H9 (cell line): ENCODE measurements around the gene WDR38. TPM values are rescaled to one million over a fixed set of nuclear protein-coding genes. Genes with fewer than 3 reads are reported as not detected.

Experiments
- DNase-seq: peaks from one replicate; pipeline ENCODE4 v3.0.0-alpha.2; 2017
- H2AFZ ChIP-seq: one replicate; pipeline ENCODE4 v1.6.1; 2013; ENCODE audit warnings: mild to moderate bottlenecking, low read length, control low read depth, moderate library complexity
- H2AK5ac ChIP-seq: 2 replicates; pipeline ENCODE4 v1.6.1; 2013; ENCODE audit warnings: low read length, control low read depth, mixed read lengths; ENCODE audit not compliant: insufficient read length
- H2BK120ac ChIP-seq: one replicate; pipeline ENCODE4 v1.6.1; 2013; ENCODE audit warnings: low read depth, mild to moderate bottlenecking, low read length, control low read depth, inconsistent platforms; ENCODE audit not compliant: poor library complexity, severe bottlenecking
- H2BK12ac ChIP-seq: 2 replicates; pipeline ENCODE4 v1.6.1; 2013; ENCODE audit warnings: low read length, control low read depth, mixed read lengths, low read depth; ENCODE audit not compliant: insufficient read length
- H2BK15ac ChIP-seq: 2 replicates; pipeline ENCODE4 v1.6.1; 2013; ENCODE audit warnings: low read depth, low read length, control low read depth
- H2BK20ac ChIP-seq: one replicate; pipeline ENCODE4 v1.6.1; 2013; ENCODE audit warnings: low read depth, mild to moderate bottlenecking, low read length, control low read depth, inconsistent platforms; ENCODE audit not compliant: poor library complexity, severe bottlenecking
- H2BK5ac ChIP-seq: 2 replicates; pipeline ENCODE4 v1.6.1; 2013; ENCODE audit warnings: low read length, control low read depth, mixed read lengths; ENCODE audit not compliant: insufficient read length
- H3K14ac ChIP-seq: 2 replicates; pipeline ENCODE4 v1.6.1; 2013; ENCODE audit warnings: low read length, control low read depth; ENCODE audit not compliant: insufficient read depth
- H3K18ac ChIP-seq: 2 replicates; pipeline ENCODE4 v1.6.1; 2013; ENCODE audit warnings: low read depth, mild to moderate bottlenecking, mixed read lengths, low read length, control low read depth; ENCODE audit not compliant: insufficient read length
- H3K23ac ChIP-seq: 2 replicates; pipeline ENCODE4 v1.6.1; 2013; ENCODE audit warnings: low read length, control low read depth, mixed read lengths, low read depth; ENCODE audit not compliant: insufficient read length
- H3K23me2 ChIP-seq: 2 replicates; pipeline ENCODE4 v1.6.1; 2013; ENCODE audit warnings: low read depth, mild to moderate bottlenecking, mixed read lengths, low read length, control low read depth; ENCODE audit not compliant: insufficient read length, poor library complexity, severe bottlenecking
- H3K27ac ChIP-seq: 2 replicates; pipeline ENCODE4 v1.5.1; 2013; ENCODE audit warnings: low read length, control low read depth, mixed read lengths, low read depth; ENCODE audit not compliant: insufficient read length
- H3K27me3 ChIP-seq: 2 replicates; pipeline ENCODE4 v1.6.1; 2013; ENCODE audit warnings: low read length, control low read depth, inconsistent platforms; ENCODE audit not compliant: insufficient read depth
- H3K4ac ChIP-seq: 2 replicates; pipeline ENCODE4 v1.6.1; 2013; ENCODE audit warnings: low read depth, mild to moderate bottlenecking, control low read depth, inconsistent platforms, low read length, moderate library complexity
- H3K4me1 ChIP-seq: 2 replicates; pipeline ENCODE4 v1.6.1; 2013; ENCODE audit warnings: low read length, control low read depth, inconsistent platforms; ENCODE audit not compliant: insufficient read depth
- H3K4me2 ChIP-seq: 2 replicates; pipeline ENCODE4 v1.6.1; 2013; ENCODE audit warnings: low read length, control low read depth, mixed read lengths; ENCODE audit not compliant: insufficient read length, insufficient read depth
- H3K56ac ChIP-seq: 2 replicates; pipeline ENCODE4 v1.6.1; 2013; ENCODE audit warnings: low read depth, mild to moderate bottlenecking, mixed read lengths, low read length, control low read depth; ENCODE audit not compliant: insufficient read length
- H3K79me1 ChIP-seq: 2 replicates; pipeline ENCODE4 v1.6.1; 2013; ENCODE audit warnings: low read depth, mild to moderate bottlenecking, moderate library complexity, low read length, control low read depth, inconsistent platforms; ENCODE audit not compliant: insufficient read depth, poor library complexity, severe bottlenecking
- H3K79me2 ChIP-seq: 2 replicates; pipeline ENCODE4 v1.6.1; 2013; ENCODE audit warnings: low read length, control low read depth, inconsistent platforms; ENCODE audit not compliant: insufficient read depth
- H3K9ac ChIP-seq: 2 replicates; pipeline ENCODE4 v1.6.1; 2013; ENCODE audit warnings: low read length, control low read depth, mixed read lengths; ENCODE audit not compliant: insufficient read length; ENCODE audit errors: extremely low read depth
- H3K9me3 ChIP-seq: one replicate; pipeline ENCODE4 v1.6.1; 2013; ENCODE audit warnings: low read depth, low read length, inconsistent platforms; ENCODE audit not compliant: control insufficient read depth
- H3T11ph ChIP-seq: one replicate; pipeline ENCODE4 v1.6.1; 2013; ENCODE audit warnings: mild to moderate bottlenecking, low read length, control low read depth, inconsistent platforms
- H4K20me1 ChIP-seq: one replicate; pipeline ENCODE4 v1.6.1; 2013; ENCODE audit not compliant: control insufficient read depth, insufficient read length, insufficient read depth
- H4K5ac ChIP-seq: 2 replicates; pipeline ENCODE4 v1.6.1; 2013; ENCODE audit warnings: low read depth, mild to moderate bottlenecking, mixed read lengths, low read length, control low read depth; ENCODE audit not compliant: insufficient read length
- H4K8ac ChIP-seq: replicated peaks from 2 replicates; pipeline ENCODE4 v1.6.1; 2013; ENCODE audit warnings: low read length, control low read depth, mixed read lengths, low read depth; ENCODE audit not compliant: insufficient read length
- H4K91ac ChIP-seq: 2 replicates; pipeline ENCODE4 v1.6.1; 2013; ENCODE audit warnings: low read depth, mild to moderate bottlenecking, moderate library complexity, mixed read lengths, low read length, control low read depth; ENCODE audit not compliant: insufficient read length
- H3K27ac Mint-ChIP-seq, 3 experiments: 2 replicates in 2 of 3; 3 replicates in 1 of 3; pipeline ENCODE4 v1.8.0; 2020 to 2021; ENCODE audit warnings: mixed read lengths in 3 of 3, mild to moderate bottlenecking in 1 of 3, moderate library complexity in 1 of 3
- H3K27me3 Mint-ChIP-seq: 2 replicates; pipeline ENCODE4 v1.8.0; 2021; ENCODE audit warnings: low read depth, mild to moderate bottlenecking, moderate library complexity, mixed read lengths
- H3K36me3 Mint-ChIP-seq, 3 experiments: 2 replicates in 2 of 3; 3 replicates in 1 of 3; pipeline ENCODE4 v1.8.0; 2020 to 2021; ENCODE audit warnings: low read depth in 3 of 3, mixed read lengths in 3 of 3; ENCODE audit not compliant: insufficient read depth in 1 of 3
- H3K4me1 Mint-ChIP-seq, 2 experiments: 2 replicates each; pipeline ENCODE4 v1.8.0; 2020; ENCODE audit warnings: mixed read lengths in 2 of 2
- H3K4me3 Mint-ChIP-seq, 2 experiments: 2 replicates in 1 of 2; 3 replicates in 1 of 2; pipeline ENCODE4 v1.8.0; 2020 to 2021; ENCODE audit warnings: mild to moderate bottlenecking in 2 of 2, mixed read lengths in 2 of 2, moderate library complexity in 1 of 2
- H3K9me3 Mint-ChIP-seq, 2 experiments: 2 replicates in 1 of 2; 3 replicates in 1 of 2; pipeline ENCODE4 v1.8.0; 2020; ENCODE audit warnings: mild to moderate bottlenecking in 2 of 2, mixed read lengths in 2 of 2, moderate library complexity in 1 of 2
- CTCF ChIP-seq: fragments of 200-600 bp; sonication (generic); conservative IDR thresholded peaks from 3 replicates; pipeline ENCODE4 v1.8.0; 2021; ENCODE audit warnings: antibody characterized with exemption, mild to moderate bottlenecking
- WGBS: extraction: QIAGEN DNeasy Blood & Tissue Kit; methylation state at CpG from one replicate; pipeline ENCODE4 v1.1.7; 2013; ENCODE audit warnings: missing lambda C conversion rate, low lambda C conversion rate, mixed read lengths; ENCODE audit not compliant: insufficient read length; ENCODE audit errors: extremely low coverage; 5-methylcytosine and 5-hydroxymethylcytosine counted together
- total RNA-seq: library from RNA; stranded (reverse); gene quantifications from 2 replicates; pipeline ENCODE4 v1.2.1, GENCODE V29; 2021

Gene WDR38
- total RNA-seq, 1 experiment from 2014 or later, result not detected

- Histone ChIP-seq H3K9ac (no peak overlapping the region), H3K23me2 (no peaks in the 10 kb centered on the region), H2AFZ (no peak overlapping the region), H4K20me1 (no peaks in the 10 kb centered on the region), H3K4me1 (peaks cover 3% of the 10 kb centered on the region; the same call in 1 of the 2 replicates), H2BK15ac (no peak overlapping the region), H4K5ac (no peak overlapping the region), H4K8ac (no peak overlapping the region), H3K4ac (no peak overlapping the region), H2BK20ac (no peak overlapping the region), H3K9me3 (no peaks in the 10 kb centered on the region), H3K56ac (no peak overlapping the region), H3K27ac (no peak overlapping the region), H4K91ac (no peak overlapping the region), H3K23ac (no peak overlapping the region), H2BK5ac (no peak overlapping the region), H3K14ac (peak overlapping the region; percentile 21; the same call in 1 of the 2 replicates), H3K79me2 (no peaks in the 10 kb centered on the region), H3T11ph (no peak overlapping the region), H3K27me3 (no peaks in the 10 kb centered on the region), H2AK5ac (no peak overlapping the region), H3K79me1 (no peaks in the 10 kb centered on the region), H2BK12ac (no peak overlapping the region), H3K18ac (no peak overlapping the region), H2BK120ac (no peak overlapping the region), H3K4me2 (no peak overlapping the region)
- Mint-ChIP-seq H3K36me3 (no peaks in the 10 kb centered on the region; a peak in 1 of 7 replicates), H3K27me3 (no peaks in the 10 kb centered on the region), H3K27ac (peak overlapping the region; percentile 65 to 70 (median 68); a peak in 2 of 7 replicates), H3K4me1 (peaks cover 32 to 39% of the 10 kb centered on the region in 2 experiments), H3K4me3 (no peak overlapping the region), H3K9me3 (no peaks in the 10 kb centered on the region)
- WGBS, result no CpG with 5 or more reads among the region's 11 CpGs
- no peak for DNase-seq
- TF ChIP-seq CTCF, result no peak
These were observed 39.6 kb upstream of the WDR38 start for GRCh38 chr9:124813501-124814163.
